ENCODE measurements around the gene ROR1. TPM values are rescaled to one million over a fixed set of nuclear protein-coding genes. Genes with fewer than 3 reads are reported as not detected.

ROR1 gene
- total RNA-seq, 2 experiments from 2014 or later, result 0.47 to 1.4 TPM

GRCh38 chr1:64077281-64077940 is 303.6 kb downstream of the ROR1 start:
- BruUV-seq (replicated peaks), result no TSS peak
- no peak for DNase-seq (ENCODE audit: low spot score)
- CTCF ChIA-PET (ENCODE audit: unreplicated experiment), result no interaction called here
- POLR2A ChIA-PET, result interaction anchor here (0.6 kb wide), 1 partner anchor 1859 kb away, joined by 3 read pairs; no protein-coding TSS in a partner anchor
- no peaks in the 10 kb centered on the region for H3K79me2 ChIP-seq (ENCODE audit: insufficient read depth, low read depth, low read length)
- intact Hi-C loops (cut with micrococcal nuclease; ENCODE audit: unreplicated experiment), result no loop called here
- no peaks in the 10 kb centered on the region for H3K9me3 ChIP-seq (ENCODE audit: low read length)
- TF ChIP-seq EZH2phosphoT487 (IDR thresholded peaks at IDR 0.05; ENCODE audit: borderline replicate concordance, low read depth, low read length), result no peak
- no peak overlapping the region for H3K4me2 ChIP-seq (ENCODE audit: low read length)
- no peaks in the 10 kb centered on the region for H3K36me3 ChIP-seq (ENCODE audit: insufficient read depth, low read length)
- no peaks in the 10 kb centered on the region for H4K20me1 ChIP-seq (ENCODE audit: insufficient read depth, low read length)
- H3K9me2 ChIP-seq (ENCODE audit: insufficient read depth, low read length), result no peaks in the 10 kb centered on the region
- no peak overlapping the region for H3K4me3 ChIP-seq (ENCODE audit: low read depth, low read length, poor library complexity, severe bottlenecking)
- no peaks in the 10 kb centered on the region for H3K4me1 ChIP-seq (ENCODE audit: insufficient read depth, low read length, poor library complexity, severe bottlenecking)
- H3K27ac ChIP-seq (ENCODE audit: low read depth, low read length, poor library complexity, severe bottlenecking), result no peak overlapping the region
- no peak overlapping the region for H2AFZ ChIP-seq (ENCODE audit: low read length)

GRCh38 chr1:64080941-64081562 is 307.2 kb downstream of the ROR1 start:
- BruUV-seq (replicated peaks), result no TSS peak
- Histone ChIP-seq H3K79me2 (ENCODE audit: insufficient read depth, low read depth, low read length) (no peaks in the 10 kb centered on the region), H3K4me3 (ENCODE audit: low read depth, low read length, poor library complexity, severe bottlenecking) (no peak overlapping the region), H3K9me2 (ENCODE audit: insufficient read depth, low read length) (no peaks in the 10 kb centered on the region), H3K4me2 (ENCODE audit: low read length) (no peak overlapping the region), H3K9me3 (ENCODE audit: low read length) (no peaks in the 10 kb centered on the region), H3K36me3 (ENCODE audit: insufficient read depth, low read length) (no peaks in the 10 kb centered on the region), H3K4me1 (ENCODE audit: insufficient read depth, low read length, poor library complexity, severe bottlenecking) (no peaks in the 10 kb centered on the region), H3K27ac (ENCODE audit: low read depth, low read length, poor library complexity, severe bottlenecking) (no peak overlapping the region), H2AFZ (ENCODE audit: low read length) (no peak overlapping the region), H4K20me1 (ENCODE audit: insufficient read depth, low read length) (no peaks in the 10 kb centered on the region)
- intact Hi-C loops (cut with micrococcal nuclease; ENCODE audit: unreplicated experiment), result no loop called here
- ChIA-PET CTCF (ENCODE audit: unreplicated experiment) (no interaction called here), POLR2A (interaction anchor here (0.7 kb wide), 1 partner anchor 39 kb away, joined by 3 read pairs; no protein-coding TSS in a partner anchor)
- TF ChIP-seq CTCF (conservative IDR thresholded peaks at IDR 0.05; ENCODE audit: low read length) (no peak), EZH2phosphoT487 (IDR thresholded peaks at IDR 0.05; ENCODE audit: borderline replicate concordance, low read depth, low read length) (no peak)
- DNase-seq (ENCODE audit: low spot score), result no peak

- TF ChIP-seq EZH2phosphoT487 (IDR thresholded peaks at IDR 0.05; ENCODE audit: borderline replicate concordance, low read depth, low read length) (no peak), CTCF (conservative IDR thresholded peaks at IDR 0.05; ENCODE audit: low read length) (no peak)
- no TSS peak for BruUV-seq (replicated peaks)
- Histone ChIP-seq H3K4me1 (ENCODE audit: insufficient read depth, low read length, poor library complexity, severe bottlenecking) (no peaks in the 10 kb centered on the region), H4K20me1 (ENCODE audit: insufficient read depth, low read length) (no peaks in the 10 kb centered on the region), H3K4me3 (ENCODE audit: low read depth, low read length, poor library complexity, severe bottlenecking) (no peak overlapping the region), H3K4me2 (ENCODE audit: low read length) (no peak overlapping the region), H3K79me2 (ENCODE audit: insufficient read depth, low read depth, low read length) (no peaks in the 10 kb centered on the region), H3K36me3 (ENCODE audit: insufficient read depth, low read length) (no peaks in the 10 kb centered on the region), H3K27ac (ENCODE audit: low read depth, low read length, poor library complexity, severe bottlenecking) (no peak overlapping the region), H3K9me2 (ENCODE audit: insufficient read depth, low read length) (no peaks in the 10 kb centered on the region), H2AFZ (ENCODE audit: low read length) (no peak overlapping the region), H3K9me3 (ENCODE audit: low read length) (no peaks in the 10 kb centered on the region)
- intact Hi-C loops (cut with micrococcal nuclease; ENCODE audit: unreplicated experiment), result no loop called here
- DNase-seq (ENCODE audit: low spot score), result no peak
- ChIA-PET CTCF (ENCODE audit: unreplicated experiment) (no interaction called here), POLR2A (no interaction called here)
Measured at GRCh38 chr1:64082459-64082858, 308.6 kb downstream of the ROR1 start.

Data from OCI-LY7 (cell line).